HEK293T (cell line): ENCODE measurements around the gene RPL34.

Experiments
- ARNT ChIP-seq: fragments of 450-650 bp; IDR thresholded peaks from 2 replicates; pipeline ENCODE4 v1.6.1; 2017; ENCODE audit warnings: mild to moderate bottlenecking
- ELF4 ChIP-seq: fragments of 450-650 bp; IDR thresholded peaks from 2 replicates; pipeline ENCODE4 v1.6.1; 2017; ENCODE audit warnings: antibody characterized with exemption
- FOXA1 ChIP-seq: fragments of 450-650 bp; IDR thresholded peaks from 2 replicates; pipeline ENCODE4 v1.6.1; 2016; ENCODE audit warnings: mild to moderate bottlenecking
- HDGF ChIP-seq: fragments of 450-650 bp; IDR thresholded peaks from 2 replicates; pipeline ENCODE4 v1.6.1; 2017; ENCODE audit warnings: antibody characterized with exemption, borderline replicate concordance

DNA sequence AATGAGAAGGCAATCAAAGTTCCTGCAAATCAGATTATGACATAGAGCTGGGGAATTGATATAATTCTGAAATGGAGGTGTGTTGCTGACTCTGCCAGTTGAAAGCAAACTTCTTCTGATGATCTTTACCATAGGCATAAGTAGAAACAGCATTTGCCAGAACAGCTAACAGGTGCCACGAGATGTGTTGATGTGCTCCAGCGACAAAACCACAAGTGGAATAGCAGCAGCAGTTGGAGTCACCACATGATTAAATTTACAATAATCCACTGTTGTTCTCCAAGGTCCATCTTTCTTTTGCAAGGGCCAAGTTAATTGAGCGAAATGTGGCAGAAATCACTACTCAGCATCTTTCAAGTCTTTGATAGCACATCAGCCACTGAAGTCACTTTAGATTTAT is 26.3 kb downstream of the RPL34 start:
- TF ChIP-seq FOXA1 (no peak), HDGF (no peak), ELF4 (no peak), ARNT (no peak)
